Spleen (tissue), 11 donors: Measurements from ENCODE around the gene ACY1. TPM values are rescaled to one million over a fixed set of nuclear protein-coding genes. Genes with fewer than 3 reads are reported as not detected.

Experiments
- DNase-seq: peaks from one replicate; pipeline ENCODE4 v3.0.0-alpha.2; 2020
- H3K27ac ChIP-seq, 8 donors: fragments of 200-600 bp; sonication (generic) in 7 of 8; 1 replicate in 4 of 8; 2 replicates in 4 of 8; pipeline versions ENCODE4 v1.5.0 to v1.8.0; 2016 to 2021; ENCODE audit warnings: inconsistent platforms in 4 of 8, mild to moderate bottlenecking in 4 of 8, moderate library complexity in 1 of 8
- H3K27me3 ChIP-seq, 7 donors: fragments of 200-600 bp; sonication (generic) in 6 of 7; replicated peaks in 1 of 7; 1 replicate in 4 of 7; 2 replicates in 3 of 7; pipeline versions ENCODE4 v1.5.0 to v1.8.0; 2016 to 2021; ENCODE audit warnings: inconsistent platforms in 3 of 7, mild to moderate bottlenecking in 1 of 7
- H3K36me3 ChIP-seq, 6 donors: fragments of 200-600 bp; sonication (generic) in 5 of 6; 1 replicate in 4 of 6; 2 replicates in 2 of 6; pipeline versions ENCODE4 v1.5.0 to v1.8.0; 2016 to 2021; ENCODE audit warnings: inconsistent platforms in 2 of 6
- H3K4me1 ChIP-seq, 6 donors: fragments of 200-600 bp; sonication (generic) in 5 of 6; 1 replicate in 3 of 6; 2 replicates in 3 of 6; pipeline versions ENCODE4 v1.5.0 to v1.8.0; 2016 to 2021; ENCODE audit warnings: inconsistent platforms in 3 of 6
- H3K4me3 ChIP-seq, 8 donors: fragments of 200-600 bp; sonication (generic) in 7 of 8; 1 replicate in 4 of 8; 2 replicates in 4 of 8; pipeline versions ENCODE4 v1.5.0 to v1.8.0; 2016 to 2021; ENCODE audit warnings: inconsistent platforms in 4 of 8, mild to moderate bottlenecking in 4 of 8, moderate library complexity in 2 of 8
- H3K9me3 ChIP-seq, 8 donors: fragments of 200-600 bp; sonication (generic) in 7 of 8; 1 replicate in 4 of 8; 2 replicates in 4 of 8; pipeline versions ENCODE4 v1.5.0 to v1.8.0; 2016 to 2021; ENCODE audit warnings: inconsistent platforms in 4 of 8
- POLR2A ChIP-seq, 3 donors: fragments of 450-650 bp; IDR thresholded peaks; one replicate each; pipeline ENCODE4 v1.5.1; 2017; ENCODE audit warnings: antibody characterized with exemption in 3 of 3, mild to moderate bottlenecking in 1 of 3
- POLR2AphosphoS5 ChIP-seq, 3 donors: sonication (generic); formaldehyde crosslinking; IDR thresholded peaks; one replicate each; pipeline ENCODE4 v1.5.1; 2017; ENCODE audit warnings: antibody characterized with exemption in 3 of 3
- WGBS, 5 donors: extraction: QIAGEN DNeasy Blood & Tissue Kit in 3 of 5; methylation state at CpG; one replicate each; pipeline versions ENCODE4 v1.1.5 to v1.1.7; 2013 to 2018; 5-methylcytosine and 5-hydroxymethylcytosine counted together
- intact Hi-C: fragments of 100-400 bp; cut with DNase I; formaldehyde crosslinking; loops from one replicate; pipeline ENCODE4 v1.15.0; 2023; ENCODE audit warnings: low total_unique reads
- polyA plus RNA-seq, 3 donors: library from polyadenylated mRNA; stranded (reverse); fragments of 200-250 nt; gene quantifications; one replicate each; pipeline ENCODE4 v1.2.1, GENCODE V29; 2013
- total RNA-seq, 7 donors: library from RNA; depleted of rRNA in 3 of 7; stranded (reverse); fragments of >200 nt in 3 of 7; fragmentation: NEBNext Ultra II Directional in 4 of 7; extraction: Animal tissue kit (Norgen Biotek cat#: 25700) in 4 of 7; gene quantifications; one replicate each; pipeline versions ENCODE4 v1.1.0 to v1.2.1, GENCODE V29; 2016 to 2021
- TF ChIP-seq, protein P1 (sequence below), 11 experiments: fragments of 200-600 bp in 7 of 11; fragments of 450-650 bp in 4 of 11; sonication (generic) in 4 of 11; IDR thresholded peaks in 8 of 11; conservative IDR thresholded peaks in 3 of 11; 1 replicate in 7 of 11; 2 replicates in 4 of 11; pipeline versions ENCODE4 v1.4.0 to v1.8.0; 2016 to 2021; ENCODE audit warnings: antibody characterized with exemption in 11 of 11, inconsistent platforms in 4 of 11, mild to moderate bottlenecking in 1 of 11
- donor health status: healthy with polysubstance abuse.
- donor health status: DM: no; HTN: no; CAD: no; lungs with moderate emphysema.
- donor health status: DM: no; HTN: no; CAD: no.
- donor health status: Bipolar disorder and iron deficiency.
- donor health status: healthy.
- donor health status: DM: no; HTN: no; CAD: no.
- donor health status: DM: yes; HTN: yes; CAD: no.

ACY1 gene
- total and polyA plus RNA-seq, 10 donors, result 16.7 to 31.1 (median 28.2) TPM

DNA sequence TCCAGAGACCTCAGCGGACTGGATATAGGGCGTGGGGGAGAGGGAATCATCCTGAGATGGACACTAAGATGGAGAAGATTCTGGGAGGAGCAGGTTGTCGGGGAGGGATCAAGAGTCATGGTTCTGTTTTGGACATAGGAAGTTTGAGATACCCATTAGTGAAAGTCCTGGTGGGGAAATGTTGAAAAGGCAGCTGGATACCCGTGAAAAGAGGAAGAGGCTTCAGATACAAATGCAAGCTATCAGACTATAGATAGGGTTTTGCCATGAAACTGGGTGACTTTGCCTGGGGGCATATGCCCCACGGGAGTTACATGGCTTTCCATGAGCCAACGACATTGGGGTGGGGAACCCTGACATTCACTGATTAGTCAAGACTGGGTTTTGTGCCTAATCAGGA, 29.2 kb upstream of the ACY1 start:
- H3K27ac ChIP-seq, result no peak overlapping the region
- H3K4me3 ChIP-seq, result no peak overlapping the region
- no peak for DNase-seq
- 51 to 68% (median 62%) methylated on average over 6 of the region's 6 CpGs for WGBS, 5 donors
- TF ChIP-seq, protein P1, sequence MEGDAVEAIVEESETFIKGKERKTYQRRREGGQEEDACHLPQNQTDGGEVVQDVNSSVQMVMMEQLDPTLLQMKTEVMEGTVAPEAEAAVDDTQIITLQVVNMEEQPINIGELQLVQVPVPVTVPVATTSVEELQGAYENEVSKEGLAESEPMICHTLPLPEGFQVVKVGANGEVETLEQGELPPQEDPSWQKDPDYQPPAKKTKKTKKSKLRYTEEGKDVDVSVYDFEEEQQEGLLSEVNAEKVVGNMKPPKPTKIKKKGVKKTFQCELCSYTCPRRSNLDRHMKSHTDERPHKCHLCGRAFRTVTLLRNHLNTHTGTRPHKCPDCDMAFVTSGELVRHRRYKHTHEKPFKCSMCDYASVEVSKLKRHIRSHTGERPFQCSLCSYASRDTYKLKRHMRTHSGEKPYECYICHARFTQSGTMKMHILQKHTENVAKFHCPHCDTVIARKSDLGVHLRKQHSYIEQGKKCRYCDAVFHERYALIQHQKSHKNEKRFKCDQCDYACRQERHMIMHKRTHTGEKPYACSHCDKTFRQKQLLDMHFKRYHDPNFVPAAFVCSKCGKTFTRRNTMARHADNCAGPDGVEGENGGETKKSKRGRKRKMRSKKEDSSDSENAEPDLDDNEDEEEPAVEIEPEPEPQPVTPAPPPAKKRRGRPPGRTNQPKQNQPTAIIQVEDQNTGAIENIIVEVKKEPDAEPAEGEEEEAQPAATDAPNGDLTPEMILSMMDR (IDR thresholded peaks at IDR 0.05 in 8 of 11, conservative IDR thresholded peaks at IDR 0.05 in 3 of 11), result peak in 1 of 11 experiments; percentile 5
- TF ChIP-seq POLR2AphosphoS5 (IDR thresholded peaks at IDR 0.05) (no peak), POLR2A (IDR thresholded peaks at IDR 0.05) (no peak)
- H3K9me3 ChIP-seq, result no peaks in the 10 kb centered on the region
- intact Hi-C loops, result no loop called here
- peaks cover 6 to 40% (median 21%) of the 10 kb centered on the region in 6 donors for H3K4me1 ChIP-seq
- H3K27me3 ChIP-seq, result peaks cover 0 to 46% (median 15%) of the 10 kb centered on the region in 7 donors
- peaks cover 0 to 21% (median 0%) of the 10 kb centered on the region in 6 donors for H3K36me3 ChIP-seq

DNA sequence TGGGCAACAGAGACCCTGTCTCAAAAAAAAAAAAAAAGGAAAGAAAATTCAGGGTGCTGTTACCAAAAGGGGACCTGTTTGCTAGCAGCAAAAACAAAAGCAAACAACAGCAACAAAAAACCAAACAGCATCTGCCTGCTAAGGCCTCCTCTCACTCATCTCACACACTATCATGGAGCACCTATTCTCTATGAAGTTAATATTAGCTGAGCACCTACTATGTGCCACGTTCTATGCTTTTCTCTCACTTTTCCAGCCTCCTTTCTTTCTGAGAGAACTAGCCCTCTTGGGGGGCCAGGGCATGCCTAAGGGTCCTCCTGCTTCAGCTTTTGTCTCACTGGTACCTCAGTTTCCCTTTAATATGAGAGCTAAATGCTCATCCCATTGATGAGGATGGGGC, 28.6 kb upstream of the ACY1 start:
- TF ChIP-seq, protein P1 (IDR thresholded peaks at IDR 0.05 in 8 of 11, conservative IDR thresholded peaks at IDR 0.05 in 3 of 11), result no peak
- TF ChIP-seq POLR2A (IDR thresholded peaks at IDR 0.05) (no peak), POLR2AphosphoS5 (IDR thresholded peaks at IDR 0.05) (no peak)
- H3K9me3 ChIP-seq, result no peaks in the 10 kb centered on the region
- peaks cover 0 to 46% (median 15%) of the 10 kb centered on the region in 7 donors for H3K27me3 ChIP-seq
- peaks cover 6 to 40% (median 21%) of the 10 kb centered on the region in 6 donors for H3K4me1 ChIP-seq
- peaks cover 0 to 23% (median 0%) of the 10 kb centered on the region in 6 donors for H3K36me3 ChIP-seq
- H3K27ac ChIP-seq, result no peak overlapping the region
- H3K4me3 ChIP-seq, result no peak overlapping the region
- 71 to 88% (median 82%) methylated on average over 1 of the region's 1 CpG for WGBS, 5 donors
- intact Hi-C loops, result no loop called here
- DNase-seq, result no peak

DNA sequence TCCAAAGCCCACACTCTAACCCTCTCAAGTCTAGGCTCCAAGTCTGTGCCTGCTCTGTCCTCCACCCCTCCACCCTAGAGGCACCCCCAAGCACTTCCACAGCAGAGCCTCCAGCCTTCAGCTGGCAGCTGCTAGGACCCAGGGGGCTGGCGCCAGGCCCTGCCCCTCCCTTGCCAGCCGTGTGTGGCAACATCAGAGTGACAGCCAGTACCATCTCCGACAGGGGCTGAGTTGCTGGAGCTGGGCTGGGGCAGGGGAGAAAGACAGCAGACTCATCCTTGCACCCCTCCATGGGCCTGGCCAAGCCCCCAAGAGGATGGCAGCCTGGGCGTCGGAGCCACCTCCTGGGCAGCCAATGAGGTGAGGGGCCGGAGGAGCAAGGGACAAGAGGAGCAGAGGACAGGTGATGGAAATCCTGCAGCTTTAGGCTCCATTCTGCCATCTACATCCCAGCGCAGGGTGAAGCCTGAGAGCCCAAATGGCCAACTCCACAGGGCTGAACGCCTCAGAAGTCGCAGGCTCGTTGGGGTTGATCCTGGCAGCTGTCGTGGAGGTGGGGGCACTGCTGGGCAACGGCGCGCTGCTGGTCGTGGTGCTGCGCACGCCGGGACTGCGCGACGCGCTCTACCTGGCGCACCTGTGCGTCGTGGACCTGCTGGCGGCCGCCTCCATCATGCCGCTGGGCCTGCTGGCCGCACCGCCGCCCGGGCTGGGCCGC, 28.0 kb upstream of the ACY1 start, which contains the start of gene GPR62:
Gene GPR62, plus strand, starts transcription at position 207 of the 718 bp plus-strand sequence. Its CDS starts 272 bp downstream, at position 479.
- H3K27me3 ChIP-seq, result peaks cover 0 to 46% (median 15%) of the 10 kb centered on the region in 7 donors
- no peaks in the 10 kb centered on the region for H3K9me3 ChIP-seq
- WGBS, 5 donors, result 29 to 57% (median 41%) methylated on average over 22 to 33 of the region's 33 CpGs
- intact Hi-C loops, result no loop called here
- peaks cover 6 to 40% (median 21%) of the 10 kb centered on the region in 6 donors for H3K4me1 ChIP-seq
- H3K36me3 ChIP-seq, result peaks cover 0 to 29% (median 0%) of the 10 kb centered on the region in 6 donors
- TF ChIP-seq POLR2AphosphoS5 (IDR thresholded peaks at IDR 0.05), result no peak
- H3K27ac ChIP-seq, result peak within 1 kb of the TSS in 6 of 8 donors; percentile 54 to 79 (median 70)
- H3K4me3 ChIP-seq, result peak within 1 kb of the TSS; percentile 25 to 68 (median 38)
- no peak for DNase-seq

DNA sequence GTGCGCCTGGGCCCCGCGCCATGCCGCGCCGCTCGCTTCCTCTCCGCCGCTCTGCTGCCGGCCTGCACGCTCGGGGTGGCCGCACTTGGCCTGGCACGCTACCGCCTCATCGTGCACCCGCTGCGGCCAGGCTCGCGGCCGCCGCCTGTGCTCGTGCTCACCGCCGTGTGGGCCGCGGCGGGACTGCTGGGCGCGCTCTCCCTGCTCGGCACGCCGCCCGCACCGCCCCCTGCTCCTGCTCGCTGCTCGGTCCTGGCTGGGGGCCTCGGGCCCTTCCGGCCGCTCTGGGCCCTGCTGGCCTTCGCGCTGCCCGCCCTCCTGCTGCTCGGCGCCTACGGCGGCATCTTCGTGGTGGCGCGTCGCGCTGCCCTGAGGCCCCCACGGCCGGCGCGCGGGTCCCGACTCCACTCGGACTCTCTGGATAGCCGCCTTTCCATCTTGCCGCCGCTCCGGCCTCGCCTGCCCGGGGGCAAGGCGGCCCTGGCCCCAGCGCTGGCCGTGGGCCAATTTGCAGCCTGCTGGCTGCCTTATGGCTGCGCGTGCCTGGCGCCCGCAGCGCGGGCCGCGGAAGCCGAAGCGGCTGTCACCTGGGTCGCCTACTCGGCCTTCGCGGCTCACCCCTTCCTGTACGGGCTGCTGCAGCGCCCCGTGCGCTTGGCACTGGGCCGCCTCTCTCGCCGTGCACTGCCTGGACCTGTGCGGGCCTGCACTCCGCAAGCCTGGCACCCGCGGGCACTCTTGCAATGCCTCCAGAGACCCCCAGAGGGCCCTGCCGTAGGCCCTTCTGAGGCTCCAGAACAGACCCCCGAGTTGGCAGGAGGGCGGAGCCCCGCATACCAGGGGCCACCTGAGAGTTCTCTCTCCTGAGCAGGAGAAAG, 27.2 kb upstream of the ACY1 start:
- Histone ChIP-seq H3K4me3 (peak overlapping the region; percentile 25 to 68 (median 38)), H3K27ac (peak overlapping the region in 6 of 8 donors; percentile 54 to 79 (median 70)), H3K36me3 (peaks cover 0 to 34% (median 0%) of the 10 kb centered on the region in 6 donors), H3K4me1 (peaks cover 6 to 43% (median 22%) of the 10 kb centered on the region in 6 donors), H3K27me3 (peaks cover 0 to 46% (median 15%) of the 10 kb centered on the region in 7 donors), H3K9me3 (no peaks in the 10 kb centered on the region)
- intact Hi-C loops, result no loop called here
- no peak for DNase-seq
- peak; percentile 23 to 66 (median 56) for TF ChIP-seq POLR2AphosphoS5 (IDR thresholded peaks at IDR 0.05)
- TF ChIP-seq, protein P1 (IDR thresholded peaks at IDR 0.05 in 8 of 11, conservative IDR thresholded peaks at IDR 0.05 in 3 of 11), result peak in 8 of 11 experiments; percentile 26 to 55 (median 44)
- TF ChIP-seq POLR2A (IDR thresholded peaks at IDR 0.05), result no peak
- 3 to 7% (median 5%) methylated on average over 23 to 97 of the region's 97 CpGs for WGBS, 5 donors
